ENCODE data around the gene NADSYN1.

DNA sequence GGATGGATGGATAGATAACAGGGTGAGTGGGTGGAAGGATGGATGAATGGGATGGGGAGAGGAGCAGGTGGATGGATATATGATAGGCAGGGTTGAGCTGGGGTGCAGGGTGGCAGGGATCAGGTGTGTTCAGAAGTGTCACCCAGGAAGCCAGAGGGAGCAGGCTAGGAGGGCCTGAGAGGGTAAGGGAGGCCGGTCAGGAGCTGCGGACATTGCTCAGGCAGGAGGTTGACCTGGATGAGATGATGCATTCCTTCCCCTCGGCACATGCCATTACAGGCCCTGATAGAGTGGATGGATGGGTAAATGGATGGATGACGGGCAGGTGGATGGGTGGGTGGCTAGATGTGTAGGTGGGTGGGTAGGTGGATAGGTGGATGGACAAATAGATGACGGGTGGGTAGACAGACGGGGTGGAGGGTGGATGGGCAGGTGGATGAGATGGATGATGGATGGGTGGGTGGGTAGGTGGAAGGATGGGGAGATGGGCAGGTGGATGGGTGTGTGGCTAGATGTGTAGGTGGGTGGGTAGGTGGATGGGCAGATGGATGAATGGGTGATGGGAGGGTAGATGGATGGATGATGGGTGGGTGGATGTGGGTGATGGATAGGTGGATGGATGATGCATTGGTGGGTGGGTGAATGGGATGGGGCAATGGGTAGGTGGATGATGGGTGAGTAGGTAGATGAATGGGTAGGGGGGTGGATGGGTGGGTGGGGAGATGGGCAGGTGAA is 12.8 kb upstream of the NADSYN1 start:
- TF ChIP-seq NANOG (IDR thresholded peaks at IDR 0.05; ENCODE audit: borderline replicate concordance) (no peak), EZH2 (IDR thresholded peaks at IDR 0.05; ENCODE audit: low read depth, unreplicated experiment) (no peak), CREB1 (CRISPR knock-in tag; IDR thresholded peaks at IDR 0.05; ENCODE audit: low read depth) (no peak)
- TF ChIP-seq, protein P1, sequence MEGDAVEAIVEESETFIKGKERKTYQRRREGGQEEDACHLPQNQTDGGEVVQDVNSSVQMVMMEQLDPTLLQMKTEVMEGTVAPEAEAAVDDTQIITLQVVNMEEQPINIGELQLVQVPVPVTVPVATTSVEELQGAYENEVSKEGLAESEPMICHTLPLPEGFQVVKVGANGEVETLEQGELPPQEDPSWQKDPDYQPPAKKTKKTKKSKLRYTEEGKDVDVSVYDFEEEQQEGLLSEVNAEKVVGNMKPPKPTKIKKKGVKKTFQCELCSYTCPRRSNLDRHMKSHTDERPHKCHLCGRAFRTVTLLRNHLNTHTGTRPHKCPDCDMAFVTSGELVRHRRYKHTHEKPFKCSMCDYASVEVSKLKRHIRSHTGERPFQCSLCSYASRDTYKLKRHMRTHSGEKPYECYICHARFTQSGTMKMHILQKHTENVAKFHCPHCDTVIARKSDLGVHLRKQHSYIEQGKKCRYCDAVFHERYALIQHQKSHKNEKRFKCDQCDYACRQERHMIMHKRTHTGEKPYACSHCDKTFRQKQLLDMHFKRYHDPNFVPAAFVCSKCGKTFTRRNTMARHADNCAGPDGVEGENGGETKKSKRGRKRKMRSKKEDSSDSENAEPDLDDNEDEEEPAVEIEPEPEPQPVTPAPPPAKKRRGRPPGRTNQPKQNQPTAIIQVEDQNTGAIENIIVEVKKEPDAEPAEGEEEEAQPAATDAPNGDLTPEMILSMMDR (conservative IDR thresholded peaks at IDR 0.05; ENCODE audit: low read depth in 2 of 2): no peak

Measured in GM23338 (cell line).